H7 (cell line): ENCODE data around the gene STARD3NL. TPM values are rescaled to one million over a fixed set of nuclear protein-coding genes. Genes with fewer than 3 reads are reported as not detected.

ENCODE experiments used
- DNase-seq: peaks from one replicate; pipeline ENCODE4 v3.0.0; 2012
- H3K27me3 ChIP-seq: 2 replicates; pipeline ENCODE4 v1.6.0; 2011; ENCODE audit warnings: mild to moderate bottlenecking, low read length; ENCODE audit not compliant: control insufficient read depth, insufficient read depth
- H3K36me3 ChIP-seq: replicated peaks from 2 replicates; pipeline ENCODE4 v1.5.1; 2011; ENCODE audit warnings: low read length; ENCODE audit not compliant: control insufficient read depth, insufficient read depth
- H3K4me3 ChIP-seq: 2 replicates; pipeline ENCODE4 v1.5.1; 2011; ENCODE audit warnings: low read depth, mild to moderate bottlenecking, control low read depth, low read length, moderate library complexity; ENCODE audit not compliant: insufficient read depth
- total RNA-seq: library from RNA; depleted of rRNA; stranded (reverse); fragments of >200 nt; shearing (Covaris generic); gene quantifications from 2 replicates; pipeline ENCODE4 v1.2.3, GENCODE V29; 2014

STARD3NL gene
- total RNA-seq, 1 experiment from 2014 or later: 66.0 TPM

GRCh38 chr7:38280000-38280399 lies 102.0 kb downstream of the STARD3NL start:
- no peaks in the 10 kb centered on the region for H3K27me3 ChIP-seq
- no peak for DNase-seq
- no peaks in the 10 kb centered on the region for H3K36me3 ChIP-seq
- H3K4me3 ChIP-seq: no peak overlapping the region
